GM12891 (cell line): Measurements from ENCODE around the gene PTPRJ.

Source experiments
- DNase-seq: peaks from one replicate; pipeline ENCODE4 v3.0.0; 2011; ENCODE audit warnings: low spot score; ENCODE audit not compliant: insufficient read length
- FAIRE-seq: peaks from 2 replicates; lab custom pipeline; 2011; peaks lifted over from hg19 to GRCh38; lab: Jason Lieb, UNC
- PAX5 ChIP-seq: IDR thresholded peaks from 2 replicates; pipeline ENCODE4 v1.6.1; 2011; ENCODE audit warnings: low read length, moderate library complexity, mild to moderate bottlenecking; ENCODE audit not compliant: insufficient read depth, severe bottlenecking
- POLR2A ChIP-seq: IDR thresholded peaks from 2 replicates; pipeline ENCODE4 v1.6.1; 2011; ENCODE audit warnings: low read depth, low read length, control low read depth
- POLR2AphosphoS5 ChIP-seq: IDR thresholded peaks from 2 replicates; pipeline ENCODE4 v1.6.1; 2011; ENCODE audit warnings: low read depth, low read length, control low read depth
- POU2F2 ChIP-seq: IDR thresholded peaks from 2 replicates; pipeline ENCODE4 v1.6.1; 2011; ENCODE audit warnings: low read depth, mild to moderate bottlenecking, control low read depth, low read length, moderate library complexity
- SPI1 ChIP-seq: IDR thresholded peaks from 2 replicates; pipeline ENCODE4 v1.6.1; 2011; ENCODE audit warnings: low read depth, low read length, control low read depth
- TAF1 ChIP-seq: IDR thresholded peaks from 2 replicates; pipeline ENCODE4 v1.6.1; 2011; ENCODE audit warnings: low read depth, low read length, control low read depth

PTPRJ gene

DNA sequence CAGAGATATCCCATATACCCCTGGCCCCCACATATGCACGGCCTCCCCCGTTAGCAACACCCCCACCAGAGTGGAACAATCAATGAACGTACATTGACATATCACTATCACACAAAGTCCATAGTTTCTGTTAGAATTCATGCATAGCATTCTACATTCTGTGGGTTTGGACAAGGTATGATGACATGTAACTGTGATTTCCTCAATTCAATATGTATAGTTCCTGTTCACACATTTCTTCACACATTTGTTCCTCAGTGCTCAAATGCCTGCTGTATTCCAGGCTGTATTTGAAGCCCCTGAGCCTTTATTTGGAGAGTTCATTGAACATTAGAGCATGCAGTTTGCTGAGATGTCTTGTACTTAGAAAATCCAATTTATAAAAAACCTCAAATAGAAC is 69.9 kb downstream of the PTPRJ start:
- FAIRE-seq (peak; percentile 71), DNase-seq (no peak)
- no peak for TF ChIP-seq POLR2AphosphoS5
- no peak for TF ChIP-seq POU2F2
- no peak for TF ChIP-seq TAF1
- no peak for TF ChIP-seq PAX5
- TF ChIP-seq POLR2A = peak; percentile 0; the same call in 1 of the 2 replicates
- TF ChIP-seq SPI1 = no peak

DNA sequence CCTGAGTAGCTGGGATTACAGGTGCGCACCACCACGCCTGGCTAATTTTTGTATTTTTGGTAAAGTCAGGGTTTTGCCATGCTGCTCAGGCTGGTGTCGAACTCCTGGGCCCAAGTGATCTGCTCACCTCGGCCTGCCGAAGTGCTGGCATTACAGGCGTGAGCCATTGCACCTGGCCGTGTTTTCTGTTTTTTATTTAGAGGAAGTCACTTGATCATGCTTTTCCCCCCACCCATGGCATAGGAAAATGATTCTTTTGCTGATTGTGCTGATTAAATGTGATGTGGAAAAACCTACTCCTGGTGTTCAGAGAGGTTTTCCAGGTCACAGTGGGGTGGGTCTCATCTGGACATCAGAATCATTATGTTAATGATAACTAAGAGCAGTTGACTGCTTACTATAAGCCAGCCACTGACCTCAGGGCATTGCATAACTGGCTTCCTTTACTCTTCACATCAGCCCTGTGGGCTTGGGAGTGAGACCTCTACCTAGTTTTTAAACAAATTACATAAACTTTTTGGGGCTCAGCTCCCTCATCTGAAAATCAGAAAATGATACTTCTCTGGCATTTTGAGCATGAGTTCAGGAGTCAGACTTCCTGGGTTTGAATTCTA is 71.0 kb downstream of the PTPRJ start:
- FAIRE-seq (no peak), DNase-seq (no peak)
- TF ChIP-seq POU2F2 (no peak), PAX5 (no peak), TAF1 (no peak), POLR2A (no peak), SPI1 (0 out of 2 replicates have a peak, but pooled peaks have one; percentile 29)

DNA sequence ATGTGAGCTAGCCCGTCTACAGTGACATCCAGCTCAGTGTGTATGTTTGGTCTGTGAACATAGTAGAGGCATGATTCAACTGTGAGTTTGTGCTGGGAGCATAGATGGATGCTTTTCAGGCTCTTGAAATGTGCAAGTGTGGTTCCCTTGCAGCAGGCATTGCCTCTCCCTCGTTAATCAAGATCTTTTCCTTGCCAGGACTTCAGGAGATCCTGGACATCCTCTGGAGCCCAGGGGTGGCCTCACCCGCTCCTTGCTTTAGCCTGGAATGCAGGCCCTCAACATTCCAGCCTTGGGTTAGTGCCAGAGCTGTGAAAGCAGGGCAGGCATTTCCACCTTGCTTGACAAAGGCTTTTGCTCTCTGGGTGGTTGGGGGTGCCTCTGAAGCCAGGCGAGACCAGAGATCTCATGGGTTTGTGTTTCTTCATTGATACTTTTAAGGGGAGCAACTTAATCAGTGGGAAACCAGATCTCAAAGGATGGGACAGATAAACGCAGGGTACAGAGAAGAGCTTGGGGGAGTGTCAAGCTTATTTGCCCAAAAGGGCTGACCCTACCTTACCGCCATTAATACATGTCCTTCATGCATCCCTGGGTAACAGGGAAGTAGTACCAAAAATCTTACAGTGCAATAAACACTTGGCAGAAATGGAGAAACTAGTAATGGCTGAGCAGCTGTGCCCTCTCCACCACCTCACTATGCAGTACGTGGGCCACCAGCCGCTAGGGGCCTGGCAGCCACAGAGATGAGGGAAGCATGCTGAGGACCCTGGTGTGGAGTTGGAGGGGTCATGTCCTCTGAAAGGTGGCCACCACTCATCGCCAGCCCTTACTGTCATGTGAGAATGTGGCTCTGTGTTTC is 72.1 kb downstream of the PTPRJ start:
- no peak for FAIRE-seq
- no peak for TF ChIP-seq POLR2A
- TF ChIP-seq SPI1 = no peak
- no peak for TF ChIP-seq TAF1
- TF ChIP-seq POLR2AphosphoS5 = no peak
- no peak for TF ChIP-seq POU2F2
- no peak for TF ChIP-seq PAX5
- DNase-seq = no peak

DNA sequence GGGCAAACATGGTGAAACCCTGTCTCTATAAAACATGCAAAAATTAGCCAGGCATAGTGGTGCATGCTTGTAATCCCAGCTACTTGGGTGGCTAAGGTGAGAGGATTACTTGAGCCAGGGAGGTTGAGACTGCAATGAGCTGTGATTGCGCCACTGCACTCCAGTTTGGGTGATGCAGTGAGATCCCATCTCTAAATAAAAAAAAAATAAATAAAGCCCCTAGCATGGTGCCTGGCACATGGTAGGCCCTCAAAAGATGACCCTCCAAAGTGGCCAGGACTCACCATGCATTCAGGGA is 74.6 kb downstream of the PTPRJ start:
- FAIRE-seq (no peak), DNase-seq (no peak)
- TF ChIP-seq POU2F2 (no peak), SPI1 (no peak), PAX5 (no peak), TAF1 (no peak), POLR2AphosphoS5 (no peak), POLR2A (no peak)

DNA sequence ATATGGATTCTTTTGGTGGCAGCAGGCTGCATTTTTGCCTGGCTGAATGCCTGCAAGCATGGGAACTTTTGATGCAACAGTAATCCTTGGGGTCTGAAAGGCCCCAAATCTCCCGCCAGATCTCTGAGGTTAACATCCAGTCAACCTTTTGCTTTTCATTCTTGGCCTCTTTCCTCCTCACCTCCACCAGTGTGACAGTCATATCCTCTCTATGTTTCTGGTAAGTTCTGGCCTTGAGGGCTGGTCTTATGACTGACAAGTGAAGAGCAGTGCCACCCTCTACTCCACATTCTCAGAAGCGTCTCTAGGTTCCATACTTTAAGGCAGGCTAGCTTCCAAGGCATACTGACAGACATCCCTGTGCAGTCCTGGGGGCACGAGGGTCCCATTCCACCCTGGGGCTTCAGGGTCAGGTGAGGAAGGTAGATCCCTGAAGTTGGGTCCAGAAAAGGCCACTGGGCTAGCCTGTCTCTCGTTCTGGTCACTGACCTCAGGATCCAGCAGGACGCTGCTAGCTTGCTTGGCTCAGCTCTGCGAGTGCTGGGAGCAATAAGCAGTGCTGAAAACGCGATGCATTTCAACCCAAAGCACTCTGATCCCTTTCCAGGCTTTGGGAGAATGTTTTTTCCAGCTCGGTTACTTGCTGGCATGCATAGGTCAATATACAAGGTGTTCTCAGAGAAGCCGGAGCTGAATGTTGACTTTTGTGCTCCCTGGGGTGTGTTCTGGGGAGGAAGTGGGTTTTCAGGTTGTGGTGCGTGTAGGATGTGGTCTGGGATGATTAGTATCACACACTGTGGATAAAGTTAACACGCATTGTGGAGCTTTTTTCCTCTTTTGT is 75.2 kb downstream of the PTPRJ start:
- DNase-seq (no peak), FAIRE-seq (peak; percentile 77)
- TF ChIP-seq SPI1 (peak; percentile 83), POLR2AphosphoS5 (no peak), PAX5 (no peak)

DNA sequence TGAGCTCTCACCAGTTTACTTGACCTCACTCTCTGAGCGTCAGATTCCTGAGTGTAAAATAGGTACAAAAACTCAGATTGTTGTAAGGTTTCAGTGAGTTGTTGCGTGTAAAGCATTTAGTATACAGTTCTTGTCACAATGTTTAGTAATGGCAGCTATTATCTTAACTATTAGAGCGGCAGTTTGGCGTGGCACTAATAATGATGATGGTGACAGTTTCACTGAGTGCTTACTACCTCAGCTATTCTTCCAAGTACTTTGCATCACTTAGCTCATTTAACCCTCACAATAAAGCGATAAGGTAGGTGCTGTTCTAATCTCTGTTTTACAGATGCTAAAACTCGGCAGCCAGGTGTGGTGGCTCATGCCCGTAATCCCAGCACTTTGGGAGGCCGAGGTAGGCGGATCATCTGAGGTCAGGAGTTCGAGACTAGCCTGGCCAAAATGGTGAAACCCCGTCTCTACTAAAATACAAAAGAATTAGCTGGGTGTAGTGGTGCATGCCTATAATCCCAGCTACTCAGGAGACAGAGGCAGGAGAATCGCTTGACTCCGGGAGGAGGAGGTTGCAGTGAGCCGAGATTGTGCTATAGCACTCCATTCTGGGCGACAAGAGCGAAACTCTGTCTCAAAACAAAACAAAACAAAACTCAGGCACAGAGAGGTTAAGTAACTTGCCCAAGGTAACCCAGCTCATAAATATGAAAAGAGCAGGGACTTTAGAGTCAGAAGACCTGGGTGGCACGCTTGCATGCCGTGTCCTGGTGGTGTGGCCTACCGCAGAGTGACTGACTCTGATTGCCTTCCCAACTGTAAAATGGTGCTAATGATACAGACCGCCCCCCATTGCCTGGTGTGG is 76.2 kb downstream of the PTPRJ start:
- DNase-seq = no peak
- no peak for FAIRE-seq
- TF ChIP-seq POU2F2 = no peak
- TF ChIP-seq TAF1 = no peak
- no peak for TF ChIP-seq SPI1
- TF ChIP-seq PAX5 = no peak
- TF ChIP-seq POLR2AphosphoS5 = no peak
- no peak for TF ChIP-seq POLR2A

DNA sequence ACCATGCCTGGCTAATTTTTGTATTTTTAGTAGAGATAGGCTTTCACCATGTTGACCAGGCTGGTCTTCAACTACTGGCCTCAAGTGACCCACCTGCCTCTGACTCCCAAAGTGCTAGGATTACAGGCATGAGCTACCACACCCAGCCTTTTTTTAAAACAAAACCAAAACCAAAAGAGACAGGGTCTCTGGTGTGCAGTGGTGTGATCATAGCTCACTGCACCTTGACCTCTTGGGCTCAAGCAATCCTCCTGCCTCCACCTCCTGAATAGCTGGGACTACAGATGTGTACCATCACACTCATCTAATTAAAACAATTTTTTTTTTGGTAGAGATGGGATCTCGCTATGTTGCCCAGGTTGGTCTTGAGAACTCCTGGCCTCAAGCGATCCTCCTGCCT is 77.7 kb downstream of the PTPRJ start:
- DNase-seq (no peak), FAIRE-seq (peak; percentile 38)
- TF ChIP-seq POLR2A (no peak), SPI1 (no peak), PAX5 (no peak), TAF1 (no peak), POLR2AphosphoS5 (no peak), POU2F2 (no peak)

DNA sequence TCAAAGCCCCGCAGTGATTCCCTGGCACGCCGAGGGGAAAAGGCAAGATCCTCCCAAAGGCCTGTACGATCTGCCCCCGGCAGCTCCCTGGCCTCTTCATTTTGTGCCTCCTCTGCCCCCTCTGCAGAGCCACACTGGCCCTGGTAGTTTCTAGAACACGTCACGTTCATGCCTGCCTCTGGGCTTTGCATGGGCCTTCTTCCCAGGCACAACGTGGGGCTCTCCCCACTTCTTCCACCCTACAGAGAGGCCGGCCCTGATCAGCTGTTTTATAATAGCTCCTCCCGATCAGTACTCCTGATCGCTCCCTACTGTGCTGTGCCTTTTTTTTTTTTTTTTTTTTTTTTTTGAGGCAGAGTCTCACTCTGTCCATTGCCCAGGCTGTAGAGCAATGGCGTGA is 78.4 kb downstream of the PTPRJ start:
- FAIRE-seq = no peak
- TF ChIP-seq SPI1 = no peak
- no peak for TF ChIP-seq TAF1
- no peak for TF ChIP-seq POU2F2
- TF ChIP-seq POLR2A = no peak
- TF ChIP-seq POLR2AphosphoS5 = no peak
- TF ChIP-seq PAX5 = no peak
- no peak for DNase-seq
